ENCODE measurements around the gene CCDC192. TPM values are rescaled to one million over a fixed set of nuclear protein-coding genes. Genes with fewer than 3 reads are reported as not detected.

Gene CCDC192
- total RNA-seq, 3 donors from 2014 or later (not counting 1 experiment from before 2014, with no cell fraction given): not detected

DNA sequence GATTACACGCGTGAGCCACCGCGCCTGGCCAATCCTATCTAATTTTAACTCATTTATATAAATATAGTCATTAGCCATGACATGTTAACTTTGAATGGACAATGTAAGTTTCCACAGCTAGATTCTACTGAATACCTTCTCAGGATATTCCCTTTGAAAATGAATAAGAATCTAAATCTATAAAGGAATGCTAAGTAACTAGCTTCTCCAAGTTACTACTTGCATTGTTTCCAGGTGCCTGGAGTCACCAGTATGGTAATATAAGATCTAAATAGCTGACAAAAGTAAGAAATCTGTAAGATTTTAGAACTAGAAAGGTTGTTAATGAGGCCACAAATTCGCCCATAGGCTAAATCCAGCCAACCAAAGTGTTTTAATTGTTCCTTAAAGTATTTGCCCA lies 191.3 kb downstream of the CCDC192 start:
- no peaks in the 10 kb centered on the region for H3K4me1 ChIP-seq (ENCODE audit: control insufficient read depth, insufficient read depth, low read length)
- H3K36me3 ChIP-seq (ENCODE audit: control insufficient read depth, insufficient read depth, low read length): no peaks in the 10 kb centered on the region
- Mint-ChIP-seq H3K4me3 (no peak overlapping the region), H3K27me3 (ENCODE audit: low read depth in 2 of 2) (peaks cover 0 to 2% of the 10 kb centered on the region in 2 donors), H3K9me3 (no peaks in the 10 kb centered on the region), H3K27ac (no peak overlapping the region), H3K4me1 (no peaks in the 10 kb centered on the region), H3K36me3 (no peaks in the 10 kb centered on the region)
- DNase-seq (no peak), ATAC-seq (no peak)
- H3K4me3 ChIP-seq (ENCODE audit: low read length): no peak overlapping the region
- TF ChIP-seq, protein P1, sequence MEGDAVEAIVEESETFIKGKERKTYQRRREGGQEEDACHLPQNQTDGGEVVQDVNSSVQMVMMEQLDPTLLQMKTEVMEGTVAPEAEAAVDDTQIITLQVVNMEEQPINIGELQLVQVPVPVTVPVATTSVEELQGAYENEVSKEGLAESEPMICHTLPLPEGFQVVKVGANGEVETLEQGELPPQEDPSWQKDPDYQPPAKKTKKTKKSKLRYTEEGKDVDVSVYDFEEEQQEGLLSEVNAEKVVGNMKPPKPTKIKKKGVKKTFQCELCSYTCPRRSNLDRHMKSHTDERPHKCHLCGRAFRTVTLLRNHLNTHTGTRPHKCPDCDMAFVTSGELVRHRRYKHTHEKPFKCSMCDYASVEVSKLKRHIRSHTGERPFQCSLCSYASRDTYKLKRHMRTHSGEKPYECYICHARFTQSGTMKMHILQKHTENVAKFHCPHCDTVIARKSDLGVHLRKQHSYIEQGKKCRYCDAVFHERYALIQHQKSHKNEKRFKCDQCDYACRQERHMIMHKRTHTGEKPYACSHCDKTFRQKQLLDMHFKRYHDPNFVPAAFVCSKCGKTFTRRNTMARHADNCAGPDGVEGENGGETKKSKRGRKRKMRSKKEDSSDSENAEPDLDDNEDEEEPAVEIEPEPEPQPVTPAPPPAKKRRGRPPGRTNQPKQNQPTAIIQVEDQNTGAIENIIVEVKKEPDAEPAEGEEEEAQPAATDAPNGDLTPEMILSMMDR (IDR thresholded peaks at IDR 0.05): no peak
- WGBS (ENCODE audit: insufficient coverage): 84% methylated on average over 5 of the region's 5 CpGs
- no peaks in the 10 kb centered on the region for H3K27me3 ChIP-seq (ENCODE audit: control insufficient read depth, insufficient read depth, low read length)
- no peak overlapping the region for H3K27ac ChIP-seq (ENCODE audit: low read length)
- intact Hi-C loops (cut with micrococcal nuclease): no loop called here
- H3K9me3 ChIP-seq (ENCODE audit: control insufficient read depth, insufficient read depth, low read length): no peaks in the 10 kb centered on the region

DNA sequence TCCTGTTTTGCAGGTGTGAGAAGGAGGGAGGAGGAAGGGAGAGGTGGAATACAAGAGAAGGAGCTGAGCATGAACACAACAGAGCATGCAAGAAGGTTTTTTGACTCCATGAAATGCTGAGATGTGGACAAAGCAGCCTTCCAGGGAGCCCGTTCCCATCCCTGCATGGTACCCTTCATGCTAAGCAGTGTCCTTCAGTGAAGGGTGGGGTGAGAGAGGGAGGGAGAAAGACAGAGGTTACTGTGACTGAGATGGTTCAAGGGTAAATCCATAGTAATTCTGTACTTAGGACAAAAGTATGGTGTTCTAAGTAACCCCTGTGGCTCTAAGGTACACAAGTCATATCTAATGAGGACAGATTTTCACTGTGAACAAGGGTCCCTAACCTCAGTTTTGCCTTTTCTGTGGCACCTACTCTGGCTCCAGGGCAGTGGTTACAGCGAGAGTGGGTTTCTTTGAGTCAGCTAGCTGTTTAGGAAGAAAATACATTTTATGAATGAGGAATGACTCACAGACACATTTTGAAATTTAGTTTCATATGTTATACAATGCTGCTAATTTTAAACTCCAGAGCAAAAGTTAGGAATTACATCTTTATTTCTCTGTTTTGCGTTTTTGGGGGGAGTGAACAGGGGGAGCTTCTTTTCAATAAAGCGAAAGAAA lies 195.5 kb downstream of the CCDC192 start:
- Mint-ChIP-seq H3K9me3 (no peaks in the 10 kb centered on the region), H3K36me3 (no peaks in the 10 kb centered on the region), H3K4me3 (no peak overlapping the region), H3K27ac (no peak overlapping the region), H3K27me3 (ENCODE audit: low read depth in 2 of 2) (no peaks in the 10 kb centered on the region), H3K4me1 (no peaks in the 10 kb centered on the region)
- H3K36me3 ChIP-seq (ENCODE audit: control insufficient read depth, insufficient read depth, low read length): no peaks in the 10 kb centered on the region
- no peaks in the 10 kb centered on the region for H3K27me3 ChIP-seq (ENCODE audit: control insufficient read depth, insufficient read depth, low read length)
- TF ChIP-seq, protein P1 (IDR thresholded peaks at IDR 0.05): no peak
- DNase-seq (no peak), ATAC-seq (no peak)
- WGBS (ENCODE audit: insufficient coverage): 91% methylated on average over 3 of the region's 4 CpGs
- no peak overlapping the region for H3K4me3 ChIP-seq (ENCODE audit: low read length)
- no peak overlapping the region for H3K27ac ChIP-seq (ENCODE audit: low read length)
- H3K9me3 ChIP-seq (ENCODE audit: control insufficient read depth, insufficient read depth, low read length): no peaks in the 10 kb centered on the region
- no peaks in the 10 kb centered on the region for H3K4me1 ChIP-seq (ENCODE audit: control insufficient read depth, insufficient read depth, low read length)
- intact Hi-C loops (cut with micrococcal nuclease): no loop called here

- intact Hi-C loops (cut with micrococcal nuclease): no loop called here
- no peak for ATAC-seq
These were observed 196.0 kb downstream of the CCDC192 start for GRCh38 chr5:127899214-127899610.

More at GRCh38 chr5:127899214-127899610, 196.0 kb downstream of the CCDC192 start:
- no peak for DNase-seq
- no peaks in the 10 kb centered on the region for H3K36me3 ChIP-seq (ENCODE audit: control insufficient read depth, insufficient read depth, low read length)
- Mint-ChIP-seq H3K27ac (no peak overlapping the region), H3K4me3 (no peak overlapping the region), H3K36me3 (no peaks in the 10 kb centered on the region), H3K9me3 (no peaks in the 10 kb centered on the region), H3K4me1 (no peaks in the 10 kb centered on the region), H3K27me3 (ENCODE audit: low read depth in 2 of 2) (no peaks in the 10 kb centered on the region)
- H3K4me1 ChIP-seq (ENCODE audit: control insufficient read depth, insufficient read depth, low read length): no peaks in the 10 kb centered on the region
- H3K9me3 ChIP-seq (ENCODE audit: control insufficient read depth, insufficient read depth, low read length): no peaks in the 10 kb centered on the region
- H3K27ac ChIP-seq (ENCODE audit: low read length): no peak overlapping the region
- H3K4me3 ChIP-seq (ENCODE audit: low read length): no peak overlapping the region
- TF ChIP-seq, protein P1 (IDR thresholded peaks at IDR 0.05): no peak
- no peaks in the 10 kb centered on the region for H3K27me3 ChIP-seq (ENCODE audit: control insufficient read depth, insufficient read depth, low read length)
- WGBS (ENCODE audit: insufficient coverage): 79% methylated on average over 1 of the region's 2 CpGs

Measured in natural killer cell (primary cell).